ENCODE results near the gene SIN3B.

GRCh38 chr19:16915734-16916133 is 86.5 kb downstream of the SIN3B start:
- TF ChIP-seq CTCF (IDR thresholded peaks at IDR 0.05) (no peak), ELF1 (IDR thresholded peaks at IDR 0.05) (no peak), POLR2AphosphoS5 (IDR thresholded peaks at IDR 0.05; ENCODE audit: low read depth, low read length) (no peak), ZBTB33 (IDR thresholded peaks at IDR 0.05; ENCODE audit: borderline replicate concordance, low read depth) (no peak), SIN3A (IDR thresholded peaks at IDR 0.05; ENCODE audit: borderline replicate concordance, low read depth, low read length) (no peak), CHD2 (IDR thresholded peaks at IDR 0.05; ENCODE audit: low read length, partially characterized antibody) (no peak), TAF1 (IDR thresholded peaks at IDR 0.05; ENCODE audit: borderline replicate concordance, low read depth, low read length) (no peak), FOSL2 (IDR thresholded peaks at IDR 0.05; ENCODE audit: borderline replicate concordance, low read depth) (no peak), EP300 (IDR thresholded peaks at IDR 0.05; ENCODE audit: borderline replicate concordance in 1 of 2, low read depth in 1 of 2, low read length in 1 of 2) (no peak), REST (IDR thresholded peaks at IDR 0.05; ENCODE audit: low read depth, low read length) (no peak), PBX3 (IDR thresholded peaks at IDR 0.05) (no peak), RFX5 (IDR thresholded peaks at IDR 0.05; ENCODE audit: low read length) (no peak), EZH2phosphoT487 (IDR thresholded peaks at IDR 0.05; ENCODE audit: borderline replicate concordance, low read depth) (no peak), YY1 (IDR thresholded peaks at IDR 0.05; ENCODE audit: low read depth) (no peak)

All from SK-N-SH (cell line).